ENCODE results near the gene ARHGEF17.
"Not testable (repeated sequence)": the region's sequence is repeated elsewhere in the genome, so short reads cannot be mapped to it uniquely, and the experiment has no call there.

ARHGEF17 gene

DNA sequence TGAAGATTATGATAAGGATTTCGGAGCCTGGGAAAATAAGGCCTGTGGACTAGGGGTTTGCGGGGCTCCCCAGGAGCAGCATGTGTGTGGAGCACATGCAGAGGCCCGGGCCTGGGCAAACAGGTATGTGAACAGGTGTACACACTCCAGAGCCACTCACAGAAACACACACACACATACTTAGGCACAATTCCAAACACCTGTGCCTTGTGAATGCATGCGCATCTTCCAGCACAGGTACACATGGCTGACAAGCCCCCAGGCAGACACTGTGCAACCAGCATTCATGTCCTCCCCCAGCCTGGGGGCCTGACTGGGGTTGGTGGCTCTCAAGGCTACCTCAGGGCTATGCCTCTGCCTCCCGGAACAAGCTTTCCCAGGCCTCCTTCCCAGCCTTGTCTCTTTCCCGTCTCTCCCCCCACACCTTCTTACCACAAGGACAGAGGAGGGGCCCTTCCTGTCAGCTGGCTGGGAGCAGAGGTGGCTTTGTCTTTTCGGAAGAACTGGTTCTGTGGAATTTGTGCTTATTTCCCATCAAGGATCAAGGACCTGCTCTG lies 38.5 kb upstream of the ARHGEF17 start:
- CTCF ChIA-PET, result interaction anchor here (0.6 to 0.7 kb wide), 2 partner anchors 90 to 106 kb away, joined by 3 to 4 read pairs; no protein-coding TSS in a partner anchor
- POLR2A ChIA-PET (ENCODE audit: low non-redundant PET), result no interaction called here
- no peak for DNase-seq (ENCODE audit: low spot score)
- H3K27ac ChIP-seq, result no peak overlapping the region
- TF ChIP-seq, protein P1, sequence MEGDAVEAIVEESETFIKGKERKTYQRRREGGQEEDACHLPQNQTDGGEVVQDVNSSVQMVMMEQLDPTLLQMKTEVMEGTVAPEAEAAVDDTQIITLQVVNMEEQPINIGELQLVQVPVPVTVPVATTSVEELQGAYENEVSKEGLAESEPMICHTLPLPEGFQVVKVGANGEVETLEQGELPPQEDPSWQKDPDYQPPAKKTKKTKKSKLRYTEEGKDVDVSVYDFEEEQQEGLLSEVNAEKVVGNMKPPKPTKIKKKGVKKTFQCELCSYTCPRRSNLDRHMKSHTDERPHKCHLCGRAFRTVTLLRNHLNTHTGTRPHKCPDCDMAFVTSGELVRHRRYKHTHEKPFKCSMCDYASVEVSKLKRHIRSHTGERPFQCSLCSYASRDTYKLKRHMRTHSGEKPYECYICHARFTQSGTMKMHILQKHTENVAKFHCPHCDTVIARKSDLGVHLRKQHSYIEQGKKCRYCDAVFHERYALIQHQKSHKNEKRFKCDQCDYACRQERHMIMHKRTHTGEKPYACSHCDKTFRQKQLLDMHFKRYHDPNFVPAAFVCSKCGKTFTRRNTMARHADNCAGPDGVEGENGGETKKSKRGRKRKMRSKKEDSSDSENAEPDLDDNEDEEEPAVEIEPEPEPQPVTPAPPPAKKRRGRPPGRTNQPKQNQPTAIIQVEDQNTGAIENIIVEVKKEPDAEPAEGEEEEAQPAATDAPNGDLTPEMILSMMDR (conservative IDR thresholded peaks at IDR 0.05; ENCODE audit: low read depth), result no peak

- DNase-seq (ENCODE audit: low spot score), result no peak
- H3K27ac ChIP-seq, result no peak overlapping the region
- POLR2A ChIA-PET (ENCODE audit: low non-redundant PET), result interaction anchor here (0.5 kb wide), 1 partner anchor 30 kb away, joined by 4 read pairs; no protein-coding TSS in a partner anchor
- TF ChIP-seq, protein P1 (conservative IDR thresholded peaks at IDR 0.05; ENCODE audit: low read depth), result no peak
- CTCF ChIA-PET, result interaction anchor here (0.6 to 0.7 kb wide), 2 partner anchors 89 to 105 kb away, joined by 3 to 4 read pairs; no protein-coding TSS in a partner anchor
These were observed 37.8 kb upstream of the ARHGEF17 start for GRCh38 chr11:73270016-73270854.

- H3K27ac ChIP-seq, result no peak overlapping the region
- POLR2A ChIA-PET (ENCODE audit: low non-redundant PET), result interaction anchor here (0.5 kb wide), 1 partner anchor 29 kb away, joined by 4 read pairs; no protein-coding TSS in a partner anchor
- TF ChIP-seq, protein P1 (conservative IDR thresholded peaks at IDR 0.05; ENCODE audit: low read depth), result no peak
- DNase-seq (ENCODE audit: low spot score), result no peak
- CTCF ChIA-PET, result no interaction called here
These were observed 37.1 kb upstream of the ARHGEF17 start for GRCh38 chr11:73270855-73271477.

DNA sequence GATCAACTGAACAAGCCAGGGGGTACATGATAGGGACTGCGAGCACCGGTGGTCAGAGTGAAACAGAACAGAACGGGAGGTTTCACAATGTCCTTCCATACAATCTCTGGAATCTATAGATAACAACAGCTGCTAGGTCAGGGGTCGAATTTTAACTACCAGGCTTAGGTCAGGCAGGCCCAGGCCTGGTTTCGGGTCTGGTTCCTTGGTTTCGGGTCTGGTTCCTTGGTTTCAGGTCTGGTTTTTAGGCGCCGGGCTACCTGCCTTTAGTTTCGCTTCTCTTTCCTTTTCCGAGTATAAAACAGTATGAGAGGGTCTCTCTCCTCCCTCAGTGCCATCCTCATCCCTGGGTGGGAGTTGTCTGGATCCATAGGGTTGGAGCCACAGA lies 36.6 kb upstream of the ARHGEF17 start:
- H3K27ac ChIP-seq; CTCF ChIA-PET; POLR2A ChIA-PET (ENCODE audit: low non-redundant PET); DNase-seq (ENCODE audit: low spot score): not testable (repeated sequence)

DNA sequence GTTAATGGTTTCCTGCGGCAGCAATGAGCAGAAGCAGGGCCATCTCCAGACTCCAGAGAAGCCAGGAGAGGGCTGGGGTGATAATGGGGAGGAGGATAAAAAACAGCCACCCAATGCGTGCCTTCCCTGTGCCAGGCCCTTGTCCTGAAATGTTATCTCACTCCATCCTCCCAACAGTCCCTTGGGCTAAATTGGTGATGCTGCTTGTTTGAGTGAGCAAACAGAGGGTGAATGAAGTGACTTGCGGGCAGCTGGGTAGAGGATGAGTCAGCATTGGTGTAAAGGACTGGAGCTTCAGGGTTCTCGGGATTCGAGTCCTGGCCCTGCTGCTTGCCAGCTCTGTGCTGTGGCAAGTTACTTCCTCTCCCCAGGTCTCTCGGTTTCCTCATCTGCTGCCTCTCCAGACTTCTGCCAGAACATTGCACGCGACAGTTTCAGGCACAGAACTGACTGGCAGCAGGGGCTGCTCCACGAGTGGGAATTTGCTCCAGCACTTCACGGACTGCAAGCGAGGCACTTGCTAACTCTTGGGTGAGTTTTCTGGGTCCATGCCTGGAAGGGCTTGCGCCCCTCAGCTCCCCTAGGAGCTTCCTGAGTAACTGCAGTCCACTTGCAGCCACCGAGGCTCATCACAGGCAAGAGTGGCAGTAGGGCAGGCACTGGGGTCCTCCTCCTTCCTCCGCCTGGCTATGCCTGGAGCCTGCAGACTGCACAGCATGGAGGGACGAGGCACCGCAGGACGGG lies 36.0 kb upstream of the ARHGEF17 start, which contains the start of gene P2RY6:
Gene P2RY6, plus strand, starts transcription at position 403 of the 744 bp plus-strand sequence. CDS start 24,181 bp downstream, outside the sequence.
- POLR2A ChIA-PET (ENCODE audit: low non-redundant PET), result no interaction called here
- H3K27ac ChIP-seq, result no peak within 1 kb of the TSS; the same call in 1 of the 2 replicates
- CTCF ChIA-PET, result interaction anchor here (0.7 to 1.2 kb wide), 2 partner anchors 23 to 961 kb away, joined by 3 to 5 read pairs; no protein-coding TSS in a partner anchor
- TF ChIP-seq, protein P1 (conservative IDR thresholded peaks at IDR 0.05; ENCODE audit: low read depth), result no peak
- DNase-seq (ENCODE audit: low spot score), result peak; percentile 64

DNA sequence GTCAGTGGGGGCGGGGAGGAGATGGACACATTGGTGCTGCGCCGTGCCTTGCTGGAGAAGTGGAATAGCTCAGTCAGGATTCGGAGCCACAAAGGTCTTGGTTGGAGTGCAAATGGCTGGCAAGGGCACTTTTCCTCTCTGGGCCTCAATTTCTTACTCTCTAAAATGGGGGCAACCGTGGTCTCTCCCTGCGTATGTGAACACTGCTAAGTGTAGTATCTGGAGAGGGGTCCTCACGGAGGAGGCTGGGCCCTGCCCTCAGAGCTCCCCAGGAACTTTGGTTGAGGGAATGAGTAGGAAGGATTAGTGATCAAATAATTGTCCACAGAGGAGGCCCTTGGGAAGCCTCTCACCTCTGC lies 35.4 kb upstream of the ARHGEF17 start:
- ChIA-PET CTCF (interaction anchor here (0.7 to 1.2 kb wide), 2 partner anchors 22 to 961 kb away, joined by 3 to 5 read pairs; no protein-coding TSS in a partner anchor), POLR2A (ENCODE audit: low non-redundant PET) (no interaction called here)
- H3K27ac ChIP-seq, result no peak overlapping the region
- TF ChIP-seq, protein P1 (conservative IDR thresholded peaks at IDR 0.05; ENCODE audit: low read depth), result no peak
- DNase-seq (ENCODE audit: low spot score), result no peak

All from RWPE1 (cell line).